Glutamatergic neuron (in vitro differentiated cells): ENCODE results near the gene SUPT6H. TPM values are rescaled to one million over a fixed set of nuclear protein-coding genes. Genes with fewer than 3 reads are reported as not detected.

Source experiments
- DNase-seq: peaks from one replicate; pipeline ENCODE4 v3.0.0; 2022
- H3K27ac Mint-ChIP-seq: one replicate; pipeline ENCODE4 v1.8.0; 2020; ENCODE audit warnings: mild to moderate bottlenecking, mixed read lengths, inconsistent platforms; ENCODE audit not compliant: unreplicated experiment
- H3K27me3 Mint-ChIP-seq: one replicate; pipeline ENCODE4 v1.8.0; 2020; ENCODE audit warnings: mild to moderate bottlenecking, moderate library complexity, mixed read lengths, inconsistent platforms; ENCODE audit not compliant: unreplicated experiment
- H3K36me3 Mint-ChIP-seq: one replicate; pipeline ENCODE4 v1.8.0; 2020; ENCODE audit warnings: mild to moderate bottlenecking, mixed read lengths, inconsistent platforms; ENCODE audit not compliant: unreplicated experiment
- H3K4me1 Mint-ChIP-seq: one replicate; pipeline ENCODE4 v1.8.0; 2020; ENCODE audit warnings: mild to moderate bottlenecking, low read depth, mixed read lengths, inconsistent platforms; ENCODE audit not compliant: unreplicated experiment
- H3K4me3 Mint-ChIP-seq: one replicate; pipeline ENCODE4 v1.8.0; 2020; ENCODE audit warnings: mild to moderate bottlenecking, mixed read lengths, inconsistent platforms; ENCODE audit not compliant: unreplicated experiment
- H3K9me3 Mint-ChIP-seq: one replicate; pipeline ENCODE4 v1.8.0; 2020; ENCODE audit warnings: mild to moderate bottlenecking, moderate library complexity, mixed read lengths, inconsistent platforms; ENCODE audit not compliant: unreplicated experiment
- CTCF ChIP-seq: fragments of 200-600 bp; sonication (generic); IDR thresholded peaks from one replicate; pipeline ENCODE4 v1.5.0; 2021; ENCODE audit not compliant: partially characterized antibody, unreplicated experiment
- total RNA-seq: library from RNA; stranded (reverse); fragmentation: NEBNext Ultra II Directional; extraction: Animal tissue kit (Norgen Biotek cat#: 25700); gene quantifications from one replicate; pipeline ENCODE4 v1.2.1, GENCODE V29; 2021; ENCODE audit not compliant: unreplicated experiment

The SUPT6H gene
- total RNA-seq, 1 donor from 2014 or later, result 108 TPM

- Mint-ChIP-seq H3K4me3 (peak overlapping the region; percentile 99), H3K27ac (peak overlapping the region; percentile 96), H3K9me3 (peaks cover 6% of the 10 kb centered on the region), H3K4me1 (peaks cover 11% of the 10 kb centered on the region), H3K36me3 (peaks cover 21% of the 10 kb centered on the region), H3K27me3 (peaks cover 3% of the 10 kb centered on the region)
- no peak for DNase-seq
- TF ChIP-seq CTCF, result no peak
These were observed 473 bp downstream of the SUPT6H start for GRCh38 chr17:28662527-28662829.

GRCh38 chr17:28663723-28664122 is 1.7 kb downstream of the SUPT6H start:
- H3K9me3 Mint-ChIP-seq, result peaks cover 4% of the 10 kb centered on the region
- H3K4me1 Mint-ChIP-seq, result peaks cover 23% of the 10 kb centered on the region
- no peak for DNase-seq
- H3K27ac Mint-ChIP-seq, result no peak overlapping the region
- no peak for TF ChIP-seq CTCF
- peak overlapping the region; percentile 99 for H3K4me3 Mint-ChIP-seq
- peaks cover 3% of the 10 kb centered on the region for H3K27me3 Mint-ChIP-seq
- peaks cover 14% of the 10 kb centered on the region for H3K36me3 Mint-ChIP-seq

- Mint-ChIP-seq H3K27ac (no peak overlapping the region), H3K4me1 (peaks cover 23% of the 10 kb centered on the region), H3K27me3 (peaks cover 3% of the 10 kb centered on the region), H3K9me3 (peaks cover 4% of the 10 kb centered on the region), H3K4me3 (no peak overlapping the region), H3K36me3 (peaks cover 2% of the 10 kb centered on the region)
- no peak for DNase-seq
- TF ChIP-seq CTCF, result no peak
These were observed 4.0 kb downstream of the SUPT6H start for GRCh38 chr17:28665994-28666393.

- H3K36me3 Mint-ChIP-seq, result no peaks in the 10 kb centered on the region
- H3K9me3 Mint-ChIP-seq, result no peaks in the 10 kb centered on the region
- peak overlapping the region; percentile 39 for H3K4me3 Mint-ChIP-seq
- H3K27ac Mint-ChIP-seq, result peak overlapping the region; percentile 4
- H3K4me1 Mint-ChIP-seq, result peaks cover 21% of the 10 kb centered on the region
- H3K27me3 Mint-ChIP-seq, result no peaks in the 10 kb centered on the region
- DNase-seq, result no peak
- TF ChIP-seq CTCF, result no peak
These were observed 5.9 kb downstream of the SUPT6H start for GRCh38 chr17:28667870-28668269.

GRCh38 chr17:28669918-28670317 is 7.9 kb downstream of the SUPT6H start:
- Mint-ChIP-seq H3K4me1 (peaks cover 13% of the 10 kb centered on the region), H3K36me3 (peaks cover 12% of the 10 kb centered on the region), H3K9me3 (peaks cover 5% of the 10 kb centered on the region)

More at GRCh38 chr17:28669918-28670317, 7.9 kb downstream of the SUPT6H start:
- Mint-ChIP-seq H3K4me3 (no peak overlapping the region), H3K27me3 (no peaks in the 10 kb centered on the region), H3K27ac (no peak overlapping the region)
- no peak for TF ChIP-seq CTCF
- DNase-seq, result no peak
